OCI-LY1 (cell line): ENCODE results near the gene NAV3.

Experiments
- CTCF ChIP-seq: fragments of 200-600 bp; sonication (generic), shearing (Covaris generic); IDR thresholded peaks from 2 replicates; pipeline ENCODE4 v1.5.1; 2017; ENCODE audit warnings: mild to moderate bottlenecking, antibody characterized with exemption, low read length, moderate library complexity, mixed read lengths
- EZH2 ChIP-seq: fragments of 200-600 bp; sonication (generic), shearing (Covaris generic); IDR thresholded peaks from 2 replicates; pipeline ENCODE4 v1.8.0; 2017; ENCODE audit warnings: borderline replicate concordance, mixed run types, mild to moderate bottlenecking, antibody characterized with exemption, low read length, moderate library complexity, mixed read lengths

- TF ChIP-seq CTCF: no peak
- no peak for TF ChIP-seq EZH2
Measured at GRCh38 chr12:78167510-78167909, 336.8 kb downstream of the NAV3 start.
